ENCODE results near the gene EDIL3. TPM values are rescaled to one million over a fixed set of nuclear protein-coding genes. Genes with fewer than 3 reads are reported as not detected.

Gene EDIL3
- total and polyA plus RNA-seq, 9 of the 15 experiments (the other 6 are each of a cell fraction or from before 2014, with no cell fraction given): 0.09 TPM; not detected in 8

DNA sequence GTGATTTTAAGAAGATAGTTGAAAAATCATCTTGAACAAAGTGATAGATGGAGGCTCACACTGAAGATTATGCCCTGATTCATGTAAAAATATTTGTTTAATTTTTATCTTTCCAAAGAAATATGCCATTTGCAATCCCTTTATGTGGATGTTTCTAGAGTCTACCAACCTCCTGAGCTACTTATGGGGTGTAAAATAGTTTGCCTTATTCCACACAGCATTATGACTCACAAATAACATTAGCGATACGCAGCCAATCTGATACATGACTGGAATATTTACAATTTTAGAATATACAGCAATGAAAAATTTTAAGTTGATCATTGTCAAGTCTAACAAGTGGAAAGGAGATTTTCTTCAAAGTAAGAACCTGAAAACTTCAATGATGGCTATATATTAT is 327.5 kb downstream of the EDIL3 start:
- H3K9ac ChIP-seq (ENCODE audit: insufficient read depth in 1 of 2, low read depth in 2 of 2, low read length in 2 of 2): no peak overlapping the region
- H2AFZ ChIP-seq (ENCODE audit: low read depth, low read length): no peak overlapping the region
- FAIRE-seq (no peak), DNase-seq (ENCODE audit: extremely low read depth in 1 of 4, low spot score in 3 of 4) (no peak), ATAC-seq (no peak)
- no peaks in the 10 kb centered on the region for H3K4me1 ChIP-seq (replicated peaks in 1 of 2; ENCODE audit: control insufficient read depth in 2 of 2, insufficient read depth in 2 of 2, low read length in 2 of 2)
- no peaks in the 10 kb centered on the region for H3K36me3 ChIP-seq (ENCODE audit: control insufficient read depth, insufficient read depth, low read length)
- H3K27ac ChIP-seq (ENCODE audit: extremely low read depth, low read depth, low read length): no peak overlapping the region
- H3K4me3 ChIP-seq: no peak overlapping the region
- H3K9me3 ChIP-seq (replicated peaks; ENCODE audit: control insufficient read depth, insufficient read depth, low read depth, low read length): no peaks in the 10 kb centered on the region
- WGBS (ENCODE audit: insufficient coverage, low coverage, missing lambda C conversion rate): 11% methylated on average over 2 of the region's 2 CpGs
- in situ Hi-C loops (cut with MboI) (no loop called here), intact Hi-C loops (cut with micrococcal nuclease) (no loop called here)
- H3K4me2 ChIP-seq (ENCODE audit: insufficient read depth, low read length): no peak overlapping the region
- ChIA-PET CTCF (ENCODE audit: low intra/inter-chr PET ratio) (no interaction called here), POLR2A (no interaction called here)
- H3K27me3 ChIP-seq (ENCODE audit: control insufficient read depth in 2 of 2, insufficient read depth in 2 of 2, low read length in 2 of 2): no peaks in the 10 kb centered on the region
- no peaks in the 10 kb centered on the region for H3K79me2 ChIP-seq (ENCODE audit: control insufficient read depth, insufficient read depth, low read length)
- H3K9me1 ChIP-seq (ENCODE audit: control insufficient read depth, insufficient read depth, low read length): no peaks in the 10 kb centered on the region
- no TSS peak for BruUV-seq (replicated peaks)
- H4K20me1 ChIP-seq (replicated peaks; ENCODE audit: control insufficient read depth, insufficient read depth, low read length): no peaks in the 10 kb centered on the region
- TF ChIP-seq JUNB (CRISPR knock-in tag; conservative IDR thresholded peaks at IDR 0.05): no peak
- TF ChIP-seq TCF7 (IDR thresholded peaks at IDR 0.05; ENCODE audit: borderline replicate concordance): no peak
- no peak for TF ChIP-seq NFIC (IDR thresholded peaks at IDR 0.05)
- TF ChIP-seq LARP7 (IDR thresholded peaks at IDR 0.05): no peak
- TF ChIP-seq, protein P1, sequence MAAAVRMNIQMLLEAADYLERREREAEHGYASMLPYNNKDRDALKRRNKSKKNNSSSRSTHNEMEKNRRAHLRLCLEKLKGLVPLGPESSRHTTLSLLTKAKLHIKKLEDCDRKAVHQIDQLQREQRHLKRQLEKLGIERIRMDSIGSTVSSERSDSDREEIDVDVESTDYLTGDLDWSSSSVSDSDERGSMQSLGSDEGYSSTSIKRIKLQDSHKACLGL (CRISPR knock-in tag; IDR thresholded peaks at IDR 0.05; ENCODE audit: borderline replicate concordance, poor library complexity, severe bottlenecking): no peak
- TF ChIP-seq EP400 (IDR thresholded peaks at IDR 0.05): no peak
- no peak for TF ChIP-seq ZNF347 (CRISPR knock-in tag; IDR thresholded peaks at IDR 0.05; ENCODE audit: low read depth)
- no peak for TF ChIP-seq POLR2AphosphoS5 (IDR thresholded peaks at IDR 0.05; ENCODE audit: control insufficient read depth, insufficient read depth, low read depth, low read length)
- TF ChIP-seq, protein P2, sequence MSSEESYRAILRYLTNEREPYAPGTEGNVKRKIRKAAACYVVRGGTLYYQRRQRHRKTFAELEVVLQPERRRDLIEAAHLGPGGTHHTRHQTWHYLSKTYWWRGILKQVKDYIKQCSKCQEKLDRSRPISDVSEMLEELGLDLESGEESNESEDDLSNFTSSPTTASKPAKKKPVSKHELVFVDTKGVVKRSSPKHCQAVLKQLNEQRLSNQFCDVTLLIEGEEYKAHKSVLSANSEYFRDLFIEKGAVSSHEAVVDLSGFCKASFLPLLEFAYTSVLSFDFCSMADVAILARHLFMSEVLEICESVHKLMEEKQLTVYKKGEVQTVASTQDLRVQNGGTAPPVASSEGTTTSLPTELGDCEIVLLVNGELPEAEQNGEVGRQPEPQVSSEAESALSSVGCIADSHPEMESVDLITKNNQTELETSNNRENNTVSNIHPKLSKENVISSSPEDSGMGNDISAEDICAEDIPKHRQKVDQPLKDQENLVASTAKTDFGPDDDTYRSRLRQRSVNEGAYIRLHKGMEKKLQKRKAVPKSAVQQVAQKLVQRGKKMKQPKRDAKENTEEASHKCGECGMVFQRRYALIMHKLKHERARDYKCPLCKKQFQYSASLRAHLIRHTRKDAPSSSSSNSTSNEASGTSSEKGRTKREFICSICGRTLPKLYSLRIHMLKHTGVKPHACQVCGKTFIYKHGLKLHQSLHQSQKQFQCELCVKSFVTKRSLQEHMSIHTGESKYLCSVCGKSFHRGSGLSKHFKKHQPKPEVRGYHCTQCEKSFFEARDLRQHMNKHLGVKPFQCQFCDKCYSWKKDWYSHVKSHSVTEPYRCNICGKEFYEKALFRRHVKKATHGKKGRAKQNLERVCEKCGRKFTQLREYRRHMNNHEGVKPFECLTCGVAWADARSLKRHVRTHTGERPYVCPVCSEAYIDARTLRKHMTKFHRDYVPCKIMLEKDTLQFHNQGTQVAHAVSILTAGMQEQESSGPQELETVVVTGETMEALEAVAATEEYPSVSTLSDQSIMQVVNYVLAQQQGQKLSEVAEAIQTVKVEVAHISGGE (CRISPR knock-in tag; IDR thresholded peaks at IDR 0.05): no peak
- no peak for TF ChIP-seq ZNF212 (CRISPR knock-in tag; IDR thresholded peaks at IDR 0.05)
- TF ChIP-seq MAFK (IDR thresholded peaks at IDR 0.05; ENCODE audit: low read length): no peak
- no peak for TF ChIP-seq ZC3H4 (CRISPR knock-in tag; IDR thresholded peaks at IDR 0.05; ENCODE audit: borderline replicate concordance)
- TF ChIP-seq, protein P3, sequence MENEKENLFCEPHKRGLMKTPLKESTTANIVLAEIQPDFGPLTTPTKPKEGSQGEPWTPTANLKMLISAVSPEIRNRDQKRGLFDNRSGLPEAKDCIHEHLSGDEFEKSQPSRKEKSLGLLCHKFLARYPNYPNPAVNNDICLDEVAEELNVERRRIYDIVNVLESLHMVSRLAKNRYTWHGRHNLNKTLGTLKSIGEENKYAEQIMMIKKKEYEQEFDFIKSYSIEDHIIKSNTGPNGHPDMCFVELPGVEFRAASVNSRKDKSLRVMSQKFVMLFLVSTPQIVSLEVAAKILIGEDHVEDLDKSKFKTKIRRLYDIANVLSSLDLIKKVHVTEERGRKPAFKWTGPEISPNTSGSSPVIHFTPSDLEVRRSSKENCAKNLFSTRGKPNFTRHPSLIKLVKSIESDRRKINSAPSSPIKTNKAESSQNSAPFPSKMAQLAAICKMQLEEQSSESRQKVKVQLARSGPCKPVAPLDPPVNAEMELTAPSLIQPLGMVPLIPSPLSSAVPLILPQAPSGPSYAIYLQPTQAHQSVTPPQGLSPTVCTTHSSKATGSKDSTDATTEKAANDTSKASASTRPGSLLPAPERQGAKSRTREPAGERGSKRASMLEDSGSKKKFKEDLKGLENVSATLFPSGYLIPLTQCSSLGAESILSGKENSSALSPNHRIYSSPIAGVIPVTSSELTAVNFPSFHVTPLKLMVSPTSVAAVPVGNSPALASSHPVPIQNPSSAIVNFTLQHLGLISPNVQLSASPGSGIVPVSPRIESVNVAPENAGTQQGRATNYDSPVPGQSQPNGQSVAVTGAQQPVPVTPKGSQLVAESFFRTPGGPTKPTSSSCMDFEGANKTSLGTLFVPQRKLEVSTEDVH (IDR thresholded peaks at IDR 0.05; ENCODE audit: low read depth, partially characterized antibody): no peak
- no peak for TF ChIP-seq NCOR1 (IDR thresholded peaks at IDR 0.05)

Measured in K562 (cell line).